Activated CD4-positive, alpha-beta T cell treated with anti-CD3 and anti-CD28 coated beads for 4 hours (primary cell): ENCODE results near the gene TBC1D17.

ENCODE experiments used
- DNase-seq, 2 donors: peaks; one replicate each; pipeline ENCODE4 v3.0.0-alpha.2; 2020

The TBC1D17 gene

GRCh38 chr19:49895566-49896297 lies 18.2 kb downstream of the TBC1D17 start:
- DNase-seq = no peak

GRCh38 chr19:49896863-49897621 lies 19.5 kb downstream of the TBC1D17 start, which contains the start of gene IL4I1:
Gene IL4I1, minus strand, starts transcription at chr19:49896887. Its CDS starts 727 bp downstream, at chr19:49896160.
- DNase-seq = peak; percentile 64 to 65

DNA sequence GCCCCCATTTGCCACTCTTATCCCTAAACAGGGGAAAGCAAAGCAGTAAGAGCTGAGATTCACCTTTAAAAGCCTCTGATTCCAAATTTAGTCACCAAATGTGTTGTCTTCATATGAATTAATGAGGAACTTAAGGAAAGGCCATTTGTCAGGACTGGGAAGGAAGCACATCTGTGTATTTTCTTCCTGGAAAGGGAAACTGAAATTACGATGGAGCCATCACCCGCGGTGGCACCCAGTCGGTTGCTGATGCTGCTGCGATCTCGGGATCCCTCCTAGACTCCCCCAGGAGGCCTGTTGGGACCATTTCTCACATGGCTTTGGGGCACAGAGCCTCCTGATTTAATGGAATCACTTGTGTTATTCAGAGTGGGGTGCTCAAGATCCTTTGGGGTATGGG lies 26.6 kb downstream of the TBC1D17 start:
- no peak for DNase-seq

GRCh38 chr19:49906879-49907564 lies 29.5 kb downstream of the TBC1D17 start:
- no peak for DNase-seq

DNA sequence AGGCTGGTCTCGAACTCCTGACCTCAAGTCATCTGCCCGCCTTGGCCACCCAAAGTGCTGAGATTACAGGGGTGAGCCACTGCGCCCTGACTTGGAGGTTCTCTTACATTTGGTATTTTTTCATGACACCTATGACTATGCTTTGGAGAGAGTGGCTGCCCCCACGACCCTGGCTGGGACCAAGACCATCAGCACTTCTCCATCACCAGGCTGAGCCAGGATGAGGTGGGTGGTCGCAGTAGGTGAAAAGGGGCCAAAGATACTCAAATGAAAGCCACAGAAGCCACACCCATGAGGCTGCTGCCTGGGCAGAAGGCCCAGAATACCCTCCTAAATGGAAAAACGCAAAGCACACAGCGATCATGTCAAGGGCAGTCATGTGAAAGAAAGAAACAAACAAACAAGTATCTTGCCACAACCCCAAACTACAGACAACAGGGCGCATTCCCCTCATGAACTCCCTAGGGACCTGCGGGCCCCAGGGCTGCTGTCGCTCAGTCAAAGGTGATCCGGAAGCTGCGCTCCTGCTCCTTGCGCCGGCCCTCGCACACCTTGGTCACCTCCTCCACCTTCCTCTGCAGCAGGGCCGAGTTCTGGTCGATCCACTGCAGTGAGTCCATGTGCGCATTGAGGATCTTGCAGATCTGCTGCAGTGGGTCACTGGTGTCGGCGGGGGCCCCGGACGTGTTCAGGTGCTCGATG lies 30.4 kb downstream of the TBC1D17 start:
- DNase-seq = no peak

DNA sequence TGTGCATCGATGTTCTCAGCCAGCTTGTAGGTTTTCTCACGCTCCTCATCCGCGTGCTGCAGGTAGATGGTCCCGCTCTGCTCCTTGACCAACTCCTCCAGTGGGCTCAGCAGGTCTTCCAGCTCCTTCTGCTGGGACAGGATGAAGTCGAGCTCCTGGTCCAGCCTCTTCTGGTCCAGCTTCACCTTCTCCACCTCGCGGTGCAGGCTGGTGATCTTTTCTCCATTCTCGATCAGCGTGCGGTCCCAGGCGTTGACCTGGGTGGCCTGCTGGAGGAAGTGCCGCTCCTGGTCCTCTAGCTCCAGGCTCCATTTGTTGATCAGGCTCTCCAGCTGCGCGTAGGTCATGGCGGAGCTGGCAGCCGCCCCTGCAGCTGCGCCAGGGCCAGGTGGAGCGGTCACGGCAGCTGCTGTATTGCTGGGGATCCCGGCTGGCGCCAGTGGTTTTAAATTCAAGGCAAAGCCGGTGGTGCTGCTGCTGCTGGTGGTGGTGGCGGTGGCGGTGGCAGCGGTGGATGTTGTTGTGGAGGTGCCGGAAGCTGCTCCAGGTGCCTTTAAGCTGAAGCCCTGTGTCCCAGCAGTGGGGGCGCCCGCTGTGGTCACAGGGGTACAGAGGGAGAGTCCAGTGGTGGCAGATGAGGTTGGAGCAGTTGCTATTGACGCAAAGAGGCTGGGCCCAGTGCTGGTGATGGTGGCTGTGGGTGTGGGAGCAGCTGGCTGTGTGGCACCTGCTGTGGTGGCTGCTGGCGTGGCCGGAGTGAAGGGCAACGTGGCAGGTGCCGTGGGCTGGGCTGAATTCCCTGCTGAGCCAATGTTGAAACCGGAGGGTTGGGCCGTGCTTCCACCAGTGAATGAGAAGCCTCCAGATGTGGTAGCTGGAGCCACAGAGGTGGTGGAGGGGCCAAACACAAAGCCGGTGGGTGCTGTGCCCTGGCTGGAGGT lies 31.2 kb downstream of the TBC1D17 start:
- no peak for DNase-seq

- no peak for DNase-seq
Observed at GRCh38 chr19:49910179-49910578, 32.7 kb downstream of the TBC1D17 start.

GRCh38 chr19:49911381-49912145 lies 34.1 kb downstream of the TBC1D17 start:
- no peak for DNase-seq

GRCh38 chr19:49912965-49913685 lies 35.6 kb downstream of the TBC1D17 start:
- DNase-seq = no peak

DNA sequence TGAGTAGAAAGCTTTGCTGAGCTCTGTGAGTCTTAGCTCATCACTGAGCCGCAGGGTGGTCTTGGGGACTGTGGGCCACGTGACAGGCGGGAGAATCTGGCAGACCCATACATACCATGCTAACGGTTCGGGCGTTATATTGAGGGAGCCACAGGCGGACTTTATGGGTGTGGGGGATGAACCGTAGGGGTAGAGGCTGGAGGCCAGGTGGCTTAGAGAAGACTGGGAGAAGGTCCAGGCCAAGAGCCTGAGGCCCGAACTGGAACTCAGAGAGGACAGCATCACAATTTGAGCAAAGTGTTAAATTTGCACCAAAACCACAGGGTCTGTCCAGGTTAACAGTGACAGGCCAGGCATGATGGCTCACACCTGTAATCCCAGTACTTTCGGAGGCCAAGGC lies 36.2 kb downstream of the TBC1D17 start:
- no peak for DNase-seq

DNA sequence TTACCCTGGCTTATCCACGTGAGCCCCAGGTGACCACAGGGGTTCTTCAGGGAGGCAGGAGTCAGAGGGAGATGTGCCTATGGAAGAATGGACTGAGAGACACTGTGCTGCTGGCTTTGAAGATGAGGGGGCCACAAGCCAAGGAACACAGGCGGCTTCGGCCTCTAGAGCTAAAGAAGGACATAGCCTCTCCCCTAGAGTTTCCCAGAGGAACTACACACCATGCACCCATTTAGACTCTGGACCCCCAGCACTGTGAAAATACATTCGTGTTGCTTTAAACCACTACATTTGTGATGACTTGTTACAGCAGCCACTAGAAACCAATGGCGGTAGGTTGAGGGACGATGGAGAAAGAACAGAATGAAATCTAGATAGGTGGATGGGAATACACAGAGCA lies 37.8 kb downstream of the TBC1D17 start:
- DNase-seq = no peak

- DNase-seq = no peak
Observed at GRCh38 chr19:49916839-49917733, 39.6 kb downstream of the TBC1D17 start.

DNA sequence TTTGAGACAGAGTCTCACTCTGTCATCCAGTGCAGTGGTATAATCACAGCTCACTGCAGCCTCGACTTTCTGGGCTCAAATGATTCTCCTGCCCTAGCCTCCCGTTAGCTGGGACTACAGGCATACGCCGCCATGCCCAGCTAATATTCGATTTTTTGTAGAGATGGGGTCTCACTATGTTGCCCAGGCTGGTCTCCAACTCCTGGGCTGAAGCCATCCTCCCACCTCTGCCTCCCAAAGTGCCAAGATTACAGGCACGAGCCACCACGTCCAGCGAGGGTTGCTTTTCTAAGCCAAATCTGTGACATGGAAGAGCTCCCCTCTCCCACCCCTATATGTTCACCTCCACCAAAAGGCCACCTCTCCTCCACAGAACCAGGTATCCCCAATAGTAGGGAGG lies 40.6 kb downstream of the TBC1D17 start:
- no peak for DNase-seq

DNA sequence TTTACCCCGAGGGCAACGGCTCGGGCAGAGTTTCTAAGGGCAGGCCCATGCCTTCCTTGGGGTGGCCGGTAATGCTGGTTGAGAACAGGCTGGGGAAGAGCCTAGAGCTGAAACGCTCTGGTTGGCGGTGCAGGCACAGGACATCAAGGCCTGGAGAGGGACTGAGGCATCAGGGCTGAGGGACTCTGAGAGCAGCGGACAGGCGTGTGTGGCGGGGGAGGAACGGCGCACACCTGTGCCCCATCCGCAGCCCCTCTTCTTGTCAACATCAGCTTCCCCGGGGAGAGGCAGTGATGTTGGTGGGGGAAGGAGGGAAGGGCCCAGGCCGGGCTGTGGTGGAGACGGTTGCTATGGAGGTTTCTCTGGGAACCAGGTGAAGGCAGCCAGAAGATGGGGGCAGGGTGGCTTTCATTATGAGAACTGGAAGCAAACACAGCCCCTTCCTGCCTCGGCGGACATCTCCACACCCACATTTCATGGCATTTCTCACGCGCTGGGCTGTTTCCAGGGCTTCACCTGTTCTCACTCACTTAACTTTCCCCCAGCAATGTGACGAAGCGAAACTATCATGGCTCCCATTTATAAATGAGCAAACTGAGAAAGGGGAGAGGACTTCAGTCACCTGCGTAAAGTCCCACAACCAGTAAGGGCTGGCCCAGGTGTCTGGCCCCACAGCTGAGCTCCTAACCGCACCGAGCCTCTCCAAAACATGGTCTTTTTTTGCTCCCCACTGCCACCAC lies 43.3 kb downstream of the TBC1D17 start:
- no peak for DNase-seq

GRCh38 chr19:49921871-49922795 lies 44.6 kb downstream of the TBC1D17 start:
- DNase-seq = no peak

- DNase-seq = no peak
Observed at GRCh38 chr19:49923055-49924003, 45.8 kb downstream of the TBC1D17 start.
